ENCODE measurements around the gene USP16.

DNA sequence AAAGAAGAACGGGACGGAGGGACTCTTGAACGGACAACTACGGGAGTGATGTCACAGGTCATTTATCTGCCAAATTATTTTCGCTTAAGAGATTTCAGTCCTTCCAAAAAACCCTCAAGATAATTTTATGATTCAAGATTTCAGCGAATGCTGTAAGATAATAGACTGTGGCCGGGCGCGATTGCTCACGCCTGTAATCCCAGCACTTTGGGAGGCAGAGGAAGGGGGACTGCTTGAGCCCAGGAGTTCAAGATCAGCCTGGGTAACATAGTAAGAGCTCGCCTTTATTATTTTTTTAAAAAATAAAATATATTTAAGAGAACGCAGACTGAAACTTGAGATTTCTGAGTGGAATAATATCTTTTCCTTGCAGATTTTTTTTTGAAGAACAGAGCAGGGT, 5.9 kb upstream of the USP16 start:
- TF ChIP-seq, protein P1, sequence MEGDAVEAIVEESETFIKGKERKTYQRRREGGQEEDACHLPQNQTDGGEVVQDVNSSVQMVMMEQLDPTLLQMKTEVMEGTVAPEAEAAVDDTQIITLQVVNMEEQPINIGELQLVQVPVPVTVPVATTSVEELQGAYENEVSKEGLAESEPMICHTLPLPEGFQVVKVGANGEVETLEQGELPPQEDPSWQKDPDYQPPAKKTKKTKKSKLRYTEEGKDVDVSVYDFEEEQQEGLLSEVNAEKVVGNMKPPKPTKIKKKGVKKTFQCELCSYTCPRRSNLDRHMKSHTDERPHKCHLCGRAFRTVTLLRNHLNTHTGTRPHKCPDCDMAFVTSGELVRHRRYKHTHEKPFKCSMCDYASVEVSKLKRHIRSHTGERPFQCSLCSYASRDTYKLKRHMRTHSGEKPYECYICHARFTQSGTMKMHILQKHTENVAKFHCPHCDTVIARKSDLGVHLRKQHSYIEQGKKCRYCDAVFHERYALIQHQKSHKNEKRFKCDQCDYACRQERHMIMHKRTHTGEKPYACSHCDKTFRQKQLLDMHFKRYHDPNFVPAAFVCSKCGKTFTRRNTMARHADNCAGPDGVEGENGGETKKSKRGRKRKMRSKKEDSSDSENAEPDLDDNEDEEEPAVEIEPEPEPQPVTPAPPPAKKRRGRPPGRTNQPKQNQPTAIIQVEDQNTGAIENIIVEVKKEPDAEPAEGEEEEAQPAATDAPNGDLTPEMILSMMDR (IDR thresholded peaks at IDR 0.05), result no peak
- no peak for TF ChIP-seq POLR2A (IDR thresholded peaks at IDR 0.05)

Measured in Peyer's patch (tissue), 4 donors.